HepG2 (cell line): ENCODE measurements around the gene KIF1B. TPM values are rescaled to one million over a fixed set of nuclear protein-coding genes. Genes with fewer than 3 reads are reported as not detected.

Experiments used
- ATAC-seq: fragments of 200-7000 bp; cut with Tn5 transposase; 3 replicates; pipeline ENCODE4 v1.9.1; 2020; ENCODE audit warnings: mild to moderate bottlenecking, moderate library complexity
- BruUV-seq: library from RNA; stranded (reverse); fragments of 400-500 nt; replicated peaks from 2 replicates; lab custom pipeline; 2021; lab: Mats Ljungman, UMichigan
- CTCF ChIA-PET: fragments of 300-600 bp; formaldehyde crosslinking; extraction: SDS; loops from one replicate; lab custom pipeline; 2021; ENCODE audit warnings: low total read pairs, inconsistent platforms, low intra/inter-chr PET ratio; lab: Yijun Ruan, JAX
- POLR2A ChIA-PET: fragments of 350-600 bp; sonication (Branson Sonifier 250); formaldehyde crosslinking; loops from one replicate; lab custom pipeline; 2020; ENCODE audit warnings: antibody characterized with exemption, inconsistent platforms; lab: Yijun Ruan, JAX
- DNase-seq: peaks from one replicate; pipeline ENCODE4 v3.0.0-alpha.2; 2015; ENCODE audit warnings: low spot score
- FAIRE-seq: peaks from 3 replicates; lab custom pipeline; 2011; peaks lifted over from hg19 to GRCh38; lab: Jason Lieb, UNC
- H2AFZ ChIP-seq: one replicate; pipeline ENCODE4 v1.6.1; 2011; ENCODE audit warnings: low read length, inconsistent platforms
- H3K27ac ChIP-seq: fragments of 300-600 bp; 3 replicates; pipeline ENCODE4 v1.8.0; 2011; ENCODE audit warnings: mixed run types, mild to moderate bottlenecking, mixed read lengths, low read length, inconsistent platforms; ENCODE audit not compliant: insufficient read depth; ENCODE audit errors: extremely low read length
- H3K27me3 ChIP-seq, 2 experiments: fragments of 200-600 bp in 1 of 2; 2 replicates in 1 of 2; 3 replicates in 1 of 2; pipeline versions ENCODE4 v1.6.0 to v1.8.0; 2011; ENCODE audit warnings: low read length in 2 of 2, mild to moderate bottlenecking in 2 of 2, moderate library complexity in 2 of 2, inconsistent platforms in 1 of 2; ENCODE audit not compliant: insufficient read depth in 2 of 2, control insufficient read depth in 1 of 2
- H3K36me3 ChIP-seq, 2 experiments: fragments of 200-600 bp in 1 of 2; replicated peaks in 1 of 2; 2 replicates in 1 of 2; 3 replicates in 1 of 2; pipeline versions ENCODE4 v1.5.1 to v1.8.0; 2011; ENCODE audit warnings: low read length in 2 of 2, inconsistent platforms in 1 of 2; ENCODE audit not compliant: insufficient read depth in 2 of 2, control insufficient read depth in 1 of 2
- H3K4me1 ChIP-seq: 2 replicates; pipeline ENCODE4 v1.5.1; 2012; ENCODE audit warnings: low read length, inconsistent platforms; ENCODE audit not compliant: insufficient read depth
- H3K4me2 ChIP-seq: 2 replicates; pipeline ENCODE4 v1.6.0; 2011; ENCODE audit warnings: low read depth, low read length, inconsistent platforms
- H3K4me3 ChIP-seq, 3 experiments: fragments of 200-600 bp in 1 of 3; sonication (generic), shearing (Covaris generic) in 1 of 3; replicated peaks in 1 of 3; 2 replicates each; pipeline ENCODE4 v1.5.1; 2011 to 2016; ENCODE audit warnings: low read length in 3 of 3, inconsistent platforms in 2 of 3, low read depth in 2 of 3, mild to moderate bottlenecking in 2 of 3, control low read depth in 1 of 3, mixed read lengths in 1 of 3; ENCODE audit not compliant: insufficient read depth in 1 of 3
- H3K79me2 ChIP-seq: one replicate; pipeline ENCODE4 v1.6.1; 2011; ENCODE audit warnings: low read length, inconsistent platforms; ENCODE audit not compliant: insufficient read depth
- H3K9ac ChIP-seq: 2 replicates; pipeline ENCODE4 v1.6.0; 2011; ENCODE audit warnings: mild to moderate bottlenecking, low read depth, low read length, inconsistent platforms; ENCODE audit not compliant: insufficient read depth
- H3K9me3 ChIP-seq: 2 replicates; pipeline ENCODE4 v1.5.1; 2012; ENCODE audit warnings: mild to moderate bottlenecking, low read length
- H4K20me1 ChIP-seq: 2 replicates; pipeline ENCODE4 v1.6.0; 2011; ENCODE audit warnings: inconsistent platforms, mild to moderate bottlenecking, low read length, moderate library complexity; ENCODE audit not compliant: insufficient read depth
- ASH2L ChIP-seq: fragments of 300-600, 200-600 bp; sonication (generic); IDR thresholded peaks from 2 replicates; pipeline ENCODE4 v1.7.0; 2017; ENCODE audit warnings: low read depth, mild to moderate bottlenecking, moderate library complexity, mixed read lengths, low read length; ENCODE audit not compliant: insufficient read length
- BRCA1 ChIP-seq: sonication (generic); formaldehyde crosslinking; IDR thresholded peaks from 2 replicates; pipeline ENCODE4 v1.4.0; 2020; ENCODE audit warnings: missing genetic modification reagents
- HNF1B ChIP-seq: sonication (generic); formaldehyde crosslinking; IDR thresholded peaks from 2 replicates; pipeline ENCODE4 v1.5.1; 2020; ENCODE audit warnings: mild to moderate bottlenecking, moderate library complexity, missing genetic modification reagents
- HOMEZ ChIP-seq: IDR thresholded peaks from 2 replicates; pipeline ENCODE4 v1.6.1; 2016; ENCODE audit warnings: low read depth
- MEIS2 ChIP-seq: sonication (generic); formaldehyde crosslinking; IDR thresholded peaks from 2 replicates; pipeline ENCODE4 v1.9.0; 2021; ENCODE audit warnings: mild to moderate bottlenecking, missing genetic modification reagents
- MTA1 ChIP-seq: sonication (generic); formaldehyde crosslinking; IDR thresholded peaks from 2 replicates; pipeline ENCODE4 v1.4.0; 2020; ENCODE audit warnings: missing genetic modification reagents, mild to moderate bottlenecking, borderline replicate concordance
- POLR2A ChIP-seq, 2 experiments: IDR thresholded peaks; 2 replicates each; pipeline ENCODE4 v1.6.1; 2011; ENCODE audit warnings: low read depth in 2 of 2, low read length in 2 of 2, mild to moderate bottlenecking in 1 of 2, moderate library complexity in 1 of 2; ENCODE audit not compliant: insufficient read depth in 1 of 2
- PRMT3 ChIP-seq: sonication (generic); formaldehyde crosslinking; IDR thresholded peaks from 2 replicates; pipeline ENCODE4 v1.8.1; 2022; ENCODE audit warnings: low read depth, mild to moderate bottlenecking, moderate library complexity, missing genetic modification reagents, borderline replicate concordance
- TBP ChIP-seq: sonication (generic); formaldehyde crosslinking; IDR thresholded peaks from 2 replicates; pipeline ENCODE4 v1.5.0; 2020; ENCODE audit warnings: missing genetic modification reagents
- ZNF430 ChIP-seq: sonication (generic); formaldehyde crosslinking; IDR thresholded peaks from 2 replicates; pipeline ENCODE4 v1.9.0; 2021; ENCODE audit warnings: mild to moderate bottlenecking, missing genetic modification reagents
- ZNF766 ChIP-seq: sonication (generic); formaldehyde crosslinking; IDR thresholded peaks from 2 replicates; pipeline ENCODE4 v1.5.0; 2020; ENCODE audit warnings: missing genetic modification reagents, borderline replicate concordance
- WGBS: methylation state at CpG from one replicate; pipeline ENCODE4 v1.1.6; 2017; ENCODE audit warnings: low lambda C conversion rate; 5-methylcytosine and 5-hydroxymethylcytosine counted together
- in situ Hi-C: cut with HindIII; loops from 2 replicates; pipeline ENCODE4 v1.10.0; 2017; ENCODE audit warnings: low pct_unique_long_range_greater_than_20kb; ENCODE audit not compliant: extremely low pct_ligation_motif_present
- intact Hi-C: fragments of 100-400 bp; cut with micrococcal nuclease; formaldehyde crosslinking; loops from one replicate; pipeline ENCODE4 v1.10.0; 2022; ENCODE audit not compliant: unreplicated experiment
- polyA plus RNA-seq, 8 experiments: library from polyadenylated mRNA; depleted of rRNA in 3 of 8; stranded (reverse) in 7 of 8; unstranded in 1 of 8; fragments of >200 nt; fragmentation: Illumina TruSeq in 4 of 8; extraction: Trizol in 4 of 8; gene quantifications; 2 replicates each; pipeline versions ENCODE4 v1.2.1 to v1.2.3, GENCODE V29; 2011 to 2016; ENCODE audit warnings: low read depth in 4 of 8, missing spikeins in 1 of 8, mixed read lengths in 1 of 8; ENCODE audit not compliant: insufficient read depth in 1 of 8
- total RNA-seq, 5 experiments: library from RNA; depleted of rRNA; stranded (reverse); fragments of >200 nt; fragmentation: Illumina TruSeq; extraction: Trizol; gene quantifications; 2 replicates each; pipeline ENCODE4 v1.2.3, GENCODE V29; 2016; ENCODE audit warnings: low read depth in 1 of 5

Gene KIF1B
- total and polyA plus RNA-seq, 2 of the 13 experiments (the other 11 are each of a cell fraction or from before 2014, with no cell fraction given) = 26.7 to 32.5 TPM

GRCh38 chr1:10302416-10302815 is 92.0 kb downstream of the KIF1B start:
- no peaks in the 10 kb centered on the region for H4K20me1 ChIP-seq
- no peak for DNase-seq
- no peaks in the 10 kb centered on the region for H3K4me1 ChIP-seq
- TF ChIP-seq HOMEZ (CRISPR knock-in tag) = no peak
- no peak for TF ChIP-seq MTA1 (CRISPR knock-in tag)
- TF ChIP-seq MEIS2 (CRISPR knock-in tag) = no peak
- TF ChIP-seq POLR2A (IDR thresholded peaks at IDR 0.05; ENCODE audit: insufficient read depth in 1 of 2, low read depth in 2 of 2, low read length in 2 of 2) = no peak
- TF ChIP-seq TBP (CRISPR knock-in tag) = no peak
- no peak for TF ChIP-seq BRCA1 (CRISPR knock-in tag)
- no peak for TF ChIP-seq ZNF430 (CRISPR knock-in tag)
- TF ChIP-seq ASH2L = no peak
- TF ChIP-seq PRMT3 (CRISPR knock-in tag) = no peak
- TF ChIP-seq ZNF766 = no peak
- no peak for TF ChIP-seq HNF1B
- POLR2A ChIA-PET = no interaction called here
- no peak overlapping the region for H3K27ac ChIP-seq
- intact Hi-C loops = no loop called here
- peaks cover 17 to 56% of the 10 kb centered on the region in 2 experiments for H3K36me3 ChIP-seq
- no peak overlapping the region for H3K4me2 ChIP-seq
- CTCF ChIA-PET = no interaction called here
- in situ Hi-C loops = no loop called here
- no peaks in the 10 kb centered on the region for H3K9me3 ChIP-seq
- no peak overlapping the region for H2AFZ ChIP-seq
- no peaks in the 10 kb centered on the region for H3K79me2 ChIP-seq
- WGBS = 96% methylated on average over 6 of the region's 6 CpGs
- no peak overlapping the region for H3K9ac ChIP-seq
- no peaks in the 10 kb centered on the region for H3K27me3 ChIP-seq
- no peak for ATAC-seq
- BruUV-seq = no TSS peak
- H3K4me3 ChIP-seq = no peak overlapping the region
- FAIRE-seq = no peak
